ENCODE results near the gene OIT3.

Gene OIT3

GRCh38 chr10:72980348-72980747 lies 86.8 kb downstream of the OIT3 start:
- Histone ChIP-seq H3K4me1 (ENCODE audit: low read depth, poor library complexity, severe bottlenecking) (no peaks in the 10 kb centered on the region), H3K4me3 (IDR thresholded peaks at IDR 0.05; ENCODE audit: insufficient read depth, low read depth, low read length) (no peak overlapping the region), H2AFZ (ENCODE audit: low read depth) (no peak overlapping the region), H3K9ac (no peak overlapping the region), H3K27me3 (ENCODE audit: insufficient read depth, low read depth) (no peaks in the 10 kb centered on the region), H3K27ac (no peak overlapping the region), H3K36me3 (ENCODE audit: insufficient read depth) (no peaks in the 10 kb centered on the region), H4K20me1 (ENCODE audit: insufficient read depth) (no peaks in the 10 kb centered on the region), H3K4me2 (no peak overlapping the region), H3K79me2 (ENCODE audit: insufficient read depth, low read depth) (no peaks in the 10 kb centered on the region)
- no peak for TF ChIP-seq CTCF (conservative IDR thresholded peaks at IDR 0.05; ENCODE audit: low read depth, low read length)

- H3K4me2 ChIP-seq: no peak overlapping the region
- no peak overlapping the region for H2AFZ ChIP-seq (ENCODE audit: low read depth)
- H3K36me3 ChIP-seq (ENCODE audit: insufficient read depth): no peaks in the 10 kb centered on the region
- no peak overlapping the region for H3K9ac ChIP-seq
- no peak for TF ChIP-seq CTCF (conservative IDR thresholded peaks at IDR 0.05; ENCODE audit: low read depth, low read length)
- no peak overlapping the region for H3K27ac ChIP-seq
- no peaks in the 10 kb centered on the region for H3K79me2 ChIP-seq (ENCODE audit: insufficient read depth, low read depth)
- H3K27me3 ChIP-seq (ENCODE audit: insufficient read depth, low read depth): no peaks in the 10 kb centered on the region
- H3K4me3 ChIP-seq (IDR thresholded peaks at IDR 0.05; ENCODE audit: insufficient read depth, low read depth, low read length): no peak overlapping the region
- H4K20me1 ChIP-seq (ENCODE audit: insufficient read depth): no peaks in the 10 kb centered on the region
- H3K4me1 ChIP-seq (ENCODE audit: low read depth, poor library complexity, severe bottlenecking): no peaks in the 10 kb centered on the region
Observed at GRCh38 chr10:72981028-72981881, 87.7 kb downstream of the OIT3 start.

DNA sequence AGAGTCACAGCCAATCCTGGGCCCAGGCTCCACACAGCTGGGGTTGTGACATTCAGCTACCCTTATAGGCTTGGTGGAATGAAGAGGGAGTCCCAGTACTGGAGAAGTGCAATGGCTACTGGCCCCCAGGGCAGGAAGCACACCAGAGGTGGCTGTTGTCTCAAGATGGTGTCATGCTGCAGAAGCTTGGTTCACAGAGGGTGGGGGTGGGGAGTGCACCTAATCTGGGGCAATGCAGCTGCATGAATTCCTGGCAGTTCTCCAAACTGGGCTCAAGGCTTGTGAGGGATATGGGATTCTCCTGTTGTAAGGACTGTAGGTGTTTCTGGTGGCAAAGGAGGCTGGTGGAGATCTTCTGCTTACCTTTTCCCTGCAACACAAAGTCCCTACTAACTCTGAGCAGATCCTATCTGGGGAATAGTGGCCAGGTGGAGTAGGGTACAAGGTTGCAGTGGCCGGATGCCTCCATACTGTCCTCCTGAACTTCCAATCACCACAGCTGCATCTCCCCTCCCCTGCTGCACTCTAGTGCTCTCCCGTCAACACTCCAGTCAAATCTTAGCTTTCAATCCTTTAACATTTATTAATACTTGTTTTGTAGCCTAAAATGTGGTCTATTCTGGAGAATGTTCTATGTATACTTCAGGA lies 88.5 kb downstream of the OIT3 start:
- TF ChIP-seq CTCF (conservative IDR thresholded peaks at IDR 0.05; ENCODE audit: low read depth, low read length): no peak
- Histone ChIP-seq H3K27ac (no peak overlapping the region), H4K20me1 (ENCODE audit: insufficient read depth) (no peaks in the 10 kb centered on the region), H2AFZ (ENCODE audit: low read depth) (no peak overlapping the region), H3K4me2 (no peak overlapping the region), H3K27me3 (ENCODE audit: insufficient read depth, low read depth) (no peaks in the 10 kb centered on the region), H3K36me3 (ENCODE audit: insufficient read depth) (no peaks in the 10 kb centered on the region), H3K9ac (no peak overlapping the region), H3K4me3 (IDR thresholded peaks at IDR 0.05; ENCODE audit: insufficient read depth, low read depth, low read length) (no peak overlapping the region), H3K79me2 (ENCODE audit: insufficient read depth, low read depth) (no peaks in the 10 kb centered on the region), H3K4me1 (ENCODE audit: low read depth, poor library complexity, severe bottlenecking) (no peaks in the 10 kb centered on the region)
